Keratinocyte (primary cell): ENCODE measurements around the gene CACNB3. TPM values are rescaled to one million over a fixed set of nuclear protein-coding genes. Genes with fewer than 3 reads are reported as not detected.

Experiments used
- DNase-seq: peaks from one replicate; pipeline ENCODE4 v3.0.0-alpha.2; 2011; ENCODE audit warnings: low read depth, missing footprints, low spot score
- FAIRE-seq: peaks from 2 replicates; lab custom pipeline; 2011; peaks lifted over from hg19 to GRCh38; lab: Jason Lieb, UNC
- H2AFZ ChIP-seq: 2 replicates; pipeline ENCODE4 v1.6.0; 2012; ENCODE audit warnings: low read length, control low read depth, inconsistent platforms; ENCODE audit not compliant: control insufficient read depth
- H3K27ac ChIP-seq: 2 replicates; pipeline ENCODE4 v1.5.1; 2011; ENCODE audit warnings: low read length; ENCODE audit not compliant: control insufficient read depth, insufficient read depth
- H3K27me3 ChIP-seq: 3 replicates; pipeline ENCODE4 v1.6.0; 2011; ENCODE audit warnings: low read length; ENCODE audit not compliant: control insufficient read depth, insufficient read depth; ENCODE audit errors: extremely low read depth
- H3K36me3 ChIP-seq, 2 experiments: 2 replicates in 1 of 2; 3 replicates in 1 of 2; pipeline ENCODE4 v1.5.1; 2011; ENCODE audit warnings: low read length in 2 of 2, mild to moderate bottlenecking in 1 of 2; ENCODE audit not compliant: control insufficient read depth in 2 of 2, insufficient read depth in 2 of 2; ENCODE audit errors: extremely low read depth in 1 of 2
- H3K4me1 ChIP-seq: 3 replicates; pipeline ENCODE4 v1.5.1; 2011; ENCODE audit warnings: low read length; ENCODE audit not compliant: control insufficient read depth, insufficient read depth; ENCODE audit errors: extremely low read depth
- H3K4me2 ChIP-seq: 3 replicates; pipeline ENCODE4 v1.6.0; 2011; ENCODE audit warnings: low read depth, low read length; ENCODE audit not compliant: control insufficient read depth, insufficient read depth; ENCODE audit errors: extremely low read depth
- H3K4me3 ChIP-seq, 3 experiments: fragments of 200-600 bp in 1 of 3; sonication (generic) in 1 of 3; 2 replicates in 2 of 3; 3 replicates in 1 of 3; pipeline ENCODE4 v1.5.1; 2011 to 2016; ENCODE audit warnings: low read length in 3 of 3, mild to moderate bottlenecking in 3 of 3, control low read depth in 2 of 3, inconsistent platforms in 1 of 3, low read depth in 1 of 3, mixed read lengths in 1 of 3, mixed run types in 1 of 3, moderate library complexity in 1 of 3; ENCODE audit not compliant: control insufficient read depth in 2 of 3, insufficient read depth in 2 of 3; ENCODE audit errors: extremely low read depth in 1 of 3
- H3K79me2 ChIP-seq: 2 replicates; pipeline ENCODE4 v1.6.0; 2012; ENCODE audit warnings: low read length; ENCODE audit not compliant: control insufficient read depth, insufficient read depth
- H3K9ac ChIP-seq: 3 replicates; pipeline ENCODE4 v1.6.0; 2011; ENCODE audit warnings: low read length; ENCODE audit not compliant: control insufficient read depth, insufficient read depth; ENCODE audit errors: extremely low read depth
- H3K9me1 ChIP-seq: 3 replicates; pipeline ENCODE4 v1.6.0; 2011; ENCODE audit warnings: low read length; ENCODE audit not compliant: control insufficient read depth, insufficient read depth; ENCODE audit errors: extremely low read depth
- H3K9me3 ChIP-seq: 2 replicates; pipeline ENCODE4 v1.5.1; 2012; ENCODE audit warnings: low read depth, low read length; ENCODE audit not compliant: control insufficient read depth
- H4K20me1 ChIP-seq: 3 replicates; pipeline ENCODE4 v1.6.0; 2011; ENCODE audit warnings: low read length; ENCODE audit not compliant: control insufficient read depth, insufficient read depth; ENCODE audit errors: extremely low read depth
- EZH2 ChIP-seq: IDR thresholded peaks from one replicate; pipeline ENCODE4 v1.6.1; 2012; ENCODE audit warnings: inconsistent platforms, mild to moderate bottlenecking, low read length, moderate library complexity
- dilution Hi-C: fragments of 300-500 bp; cut with MboI; formaldehyde crosslinking; loops from one replicate; pipeline ENCODE4 v1.7.0; 2020; ENCODE audit warnings: low sequenced_read_pairs; ENCODE audit not compliant: extremely low pct_ligation_motif_present
- polyA plus RNA-seq, 5 experiments: library from polyadenylated mRNA; depleted of rRNA in 3 of 5; stranded (reverse) in 3 of 5; stranded (forward) in 1 of 5; unstranded in 1 of 5; fragments of >200 nt; gene quantifications; 1 replicate in 1 of 5; 2 replicates in 3 of 5; 3 replicates in 1 of 5; pipeline versions ENCODE4 v1.2.1 to v1.2.3, GENCODE V29; 2011 to 2012; ENCODE audit warnings: missing spikeins in 2 of 5, low read depth in 1 of 5, low replicate concordance in 1 of 5
- TF ChIP-seq, protein P1 (sequence below), 3 experiments: IDR thresholded peaks in 1 of 3; conservative IDR thresholded peaks in 1 of 3; optimal IDR thresholded peaks in 1 of 3; 2 replicates in 2 of 3; 3 replicates in 1 of 3; pipeline versions ENCODE3 to v1.5.1; 2011; ENCODE audit warnings: low read length in 3 of 3, mild to moderate bottlenecking in 3 of 3, moderate library complexity in 2 of 3, control low read depth in 1 of 3, inconsistent platforms in 1 of 3; ENCODE audit not compliant: insufficient read depth in 2 of 3; ENCODE audit errors: extremely low read depth in 1 of 3

The CACNB3 gene
- polyA plus RNA-seq, 1 donor (not counting 4 experiments of a cell fraction or from before 2014, with no cell fraction given), result 16.1 TPM

DNA sequence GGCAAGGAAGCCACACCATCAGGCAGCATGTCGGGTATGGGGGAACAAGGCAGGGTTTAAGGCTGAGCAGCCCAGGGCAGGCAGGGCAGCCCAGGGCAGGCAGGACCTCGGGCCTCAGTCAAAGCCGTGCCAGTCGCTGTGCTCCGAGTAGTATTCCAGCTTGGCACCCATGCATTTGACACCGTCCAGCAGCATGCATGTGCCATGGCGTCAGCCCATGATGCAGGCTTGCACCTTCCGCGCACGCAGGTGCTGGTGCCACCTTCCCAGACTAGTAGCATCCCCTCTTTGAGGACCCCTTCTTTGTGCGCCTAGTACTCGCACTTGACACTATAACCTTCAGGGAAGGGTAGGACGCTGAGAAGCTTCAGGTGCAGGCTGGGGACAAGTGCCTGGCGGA lies 17.8 kb upstream of the CACNB3 start:
- FAIRE-seq (no peak), DNase-seq (no peak)
- no peak overlapping the region for H3K9ac ChIP-seq
- no peak overlapping the region for H2AFZ ChIP-seq
- dilution Hi-C loops, result no loop called here
- no peaks in the 10 kb centered on the region for H3K9me3 ChIP-seq
- H3K4me1 ChIP-seq, result peaks cover 4% of the 10 kb centered on the region
- H3K27me3 ChIP-seq, result no peaks in the 10 kb centered on the region
- no peaks in the 10 kb centered on the region for H3K36me3 ChIP-seq
- H4K20me1 ChIP-seq, result no peaks in the 10 kb centered on the region
- no peak overlapping the region for H3K4me3 ChIP-seq
- no peaks in the 10 kb centered on the region for H3K9me1 ChIP-seq
- H3K4me2 ChIP-seq, result no peak overlapping the region
- no peaks in the 10 kb centered on the region for H3K79me2 ChIP-seq
- H3K27ac ChIP-seq, result no peak overlapping the region
- TF ChIP-seq EZH2, result no peak
- TF ChIP-seq, protein P1, sequence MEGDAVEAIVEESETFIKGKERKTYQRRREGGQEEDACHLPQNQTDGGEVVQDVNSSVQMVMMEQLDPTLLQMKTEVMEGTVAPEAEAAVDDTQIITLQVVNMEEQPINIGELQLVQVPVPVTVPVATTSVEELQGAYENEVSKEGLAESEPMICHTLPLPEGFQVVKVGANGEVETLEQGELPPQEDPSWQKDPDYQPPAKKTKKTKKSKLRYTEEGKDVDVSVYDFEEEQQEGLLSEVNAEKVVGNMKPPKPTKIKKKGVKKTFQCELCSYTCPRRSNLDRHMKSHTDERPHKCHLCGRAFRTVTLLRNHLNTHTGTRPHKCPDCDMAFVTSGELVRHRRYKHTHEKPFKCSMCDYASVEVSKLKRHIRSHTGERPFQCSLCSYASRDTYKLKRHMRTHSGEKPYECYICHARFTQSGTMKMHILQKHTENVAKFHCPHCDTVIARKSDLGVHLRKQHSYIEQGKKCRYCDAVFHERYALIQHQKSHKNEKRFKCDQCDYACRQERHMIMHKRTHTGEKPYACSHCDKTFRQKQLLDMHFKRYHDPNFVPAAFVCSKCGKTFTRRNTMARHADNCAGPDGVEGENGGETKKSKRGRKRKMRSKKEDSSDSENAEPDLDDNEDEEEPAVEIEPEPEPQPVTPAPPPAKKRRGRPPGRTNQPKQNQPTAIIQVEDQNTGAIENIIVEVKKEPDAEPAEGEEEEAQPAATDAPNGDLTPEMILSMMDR (optimal IDR thresholded peaks at IDR 0.05 in 1 of 3, IDR thresholded peaks at IDR 0.05 in 1 of 3, conservative IDR thresholded peaks at IDR 0.05 in 1 of 3; ENCODE audit: extremely low read depth in 1 of 3, insufficient read depth in 2 of 3, low read length in 3 of 3), result no peak

DNA sequence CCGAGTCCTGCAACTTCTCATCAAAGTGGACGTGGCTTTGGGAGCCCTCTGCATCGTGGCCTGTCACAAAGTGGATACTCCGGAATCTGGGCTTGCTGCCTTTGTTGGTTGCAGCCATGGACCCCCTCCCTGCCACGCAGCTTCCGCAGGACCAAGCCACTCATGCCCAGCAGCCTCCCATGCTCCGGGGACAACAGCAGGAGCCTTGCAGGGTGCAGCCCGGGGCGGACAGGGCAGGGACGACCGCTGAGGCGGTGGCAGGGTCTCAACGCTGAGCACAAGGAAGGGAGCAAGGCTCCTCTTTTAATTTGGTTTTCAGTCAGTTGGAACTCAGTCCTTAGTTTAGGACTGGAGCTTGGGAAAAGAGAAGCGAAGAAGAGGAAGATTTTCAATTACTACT lies 17.3 kb upstream of the CACNB3 start:
- DNase-seq, result no peak
- TF ChIP-seq, protein P1 (optimal IDR thresholded peaks at IDR 0.05 in 1 of 3, IDR thresholded peaks at IDR 0.05 in 1 of 3, conservative IDR thresholded peaks at IDR 0.05 in 1 of 3; ENCODE audit: extremely low read depth in 1 of 3, insufficient read depth in 2 of 3, low read length in 3 of 3), result no peak
- no peak for TF ChIP-seq EZH2
- dilution Hi-C loops, result no loop called here
- FAIRE-seq, result no peak
- no peaks in the 10 kb centered on the region for H3K4me1 ChIP-seq
- no peaks in the 10 kb centered on the region for H3K27me3 ChIP-seq
- no peaks in the 10 kb centered on the region for H3K9me1 ChIP-seq
- no peaks in the 10 kb centered on the region for H3K9me3 ChIP-seq
- no peaks in the 10 kb centered on the region for H3K36me3 ChIP-seq
- no peaks in the 10 kb centered on the region for H4K20me1 ChIP-seq
- H3K4me3 ChIP-seq, result no peak overlapping the region
- H2AFZ ChIP-seq, result no peak overlapping the region
- H3K27ac ChIP-seq, result no peak overlapping the region
- H3K79me2 ChIP-seq, result no peaks in the 10 kb centered on the region
- H3K9ac ChIP-seq, result no peak overlapping the region
- H3K4me2 ChIP-seq, result no peak overlapping the region
